Upper lobe of left lung (tissue), 6 donors: Measurements from ENCODE around the gene TSSK3. TPM values are rescaled to one million over a fixed set of nuclear protein-coding genes. Genes with fewer than 3 reads are reported as not detected.

Experiments used
- ATAC-seq, 2 donors: fragments of 200-7000 bp; cut with Tn5 transposase; one replicate each; pipeline ENCODE4 v1.9.1; 2022; ENCODE audit warnings: mild to moderate bottlenecking in 2 of 2, moderate library complexity in 2 of 2; ENCODE audit not compliant: low FRiP score in 2 of 2
- DNase-seq, 2 donors: peaks; one replicate each; pipeline ENCODE4 v3.0.0-alpha.2; 2019 to 2020
- H3K27ac ChIP-seq, 4 donors: fragments of 200-600 bp; sonication (generic); one replicate each; pipeline ENCODE4 v1.5.1; 2016 to 2019
- H3K27me3 ChIP-seq, 4 donors: fragments of 200-600 bp; sonication (generic); one replicate each; pipeline ENCODE4 v1.5.1; 2017 to 2019
- H3K36me3 ChIP-seq, 4 donors: fragments of 200-600 bp; sonication (generic); one replicate each; pipeline ENCODE4 v1.5.1; 2016 to 2019
- H3K4me1 ChIP-seq, 4 donors: fragments of 200-600 bp; sonication (generic); one replicate each; pipeline ENCODE4 v1.5.1; 2018 to 2019
- H3K4me3 ChIP-seq, 4 donors: fragments of 200-600 bp; sonication (generic); one replicate each; pipeline ENCODE4 v1.5.1; 2017 to 2019; ENCODE audit warnings: mild to moderate bottlenecking in 2 of 4, moderate library complexity in 1 of 4
- H3K9me3 ChIP-seq, 4 donors: fragments of 200-600 bp; sonication (generic); one replicate each; pipeline ENCODE4 v1.5.1; 2018 to 2019
- EP300 ChIP-seq, 4 donors: sonication (generic); formaldehyde crosslinking; IDR thresholded peaks; one replicate each; pipeline ENCODE4 v1.5.1; 2017; ENCODE audit warnings: antibody characterized with exemption in 4 of 4, control low read depth in 2 of 4
- POLR2A ChIP-seq, 4 donors: fragments of 450-650 bp; IDR thresholded peaks; one replicate each; pipeline ENCODE4 v1.5.1; 2016 to 2017; ENCODE audit warnings: antibody characterized with exemption in 4 of 4, mild to moderate bottlenecking in 2 of 4
- POLR2AphosphoS5 ChIP-seq, 2 donors: sonication (generic); formaldehyde crosslinking; IDR thresholded peaks; one replicate each; pipeline ENCODE4 v1.5.1; 2017; ENCODE audit warnings: antibody characterized with exemption in 2 of 2
- WGBS, 2 donors: methylation state at CpG; one replicate each; pipeline ENCODE4 v1.1.5; 2017 to 2018; 5-methylcytosine and 5-hydroxymethylcytosine counted together
- total RNA-seq, 6 donors: library from RNA; depleted of rRNA in 4 of 6; stranded (reverse); fragments of >200 nt in 4 of 6; gene quantifications; one replicate each; pipeline versions ENCODE4 v1.1.0 to v1.2.1, GENCODE V29; 2016 to 2021
- TF ChIP-seq, protein P1 (sequence below), 6 experiments: fragments of 450-650 bp in 4 of 6; fragments of 200-600 bp in 2 of 6; sonication (generic) in 2 of 6; IDR thresholded peaks; one replicate each; pipeline ENCODE4 v1.5.1; 2016 to 2019; ENCODE audit warnings: antibody characterized with exemption in 6 of 6
- donor health status: DM: no; HTN: no; CAD: no; lungs with moderate emphysema.
- donor health status: DM: no; HTN: yes; CAD: no; lungs with severe emphysema.

Gene TSSK3
- total RNA-seq, 6 donors from 2014 or later = 1.2 to 2.3 (median 1.8) TPM; not detected in 2

DNA sequence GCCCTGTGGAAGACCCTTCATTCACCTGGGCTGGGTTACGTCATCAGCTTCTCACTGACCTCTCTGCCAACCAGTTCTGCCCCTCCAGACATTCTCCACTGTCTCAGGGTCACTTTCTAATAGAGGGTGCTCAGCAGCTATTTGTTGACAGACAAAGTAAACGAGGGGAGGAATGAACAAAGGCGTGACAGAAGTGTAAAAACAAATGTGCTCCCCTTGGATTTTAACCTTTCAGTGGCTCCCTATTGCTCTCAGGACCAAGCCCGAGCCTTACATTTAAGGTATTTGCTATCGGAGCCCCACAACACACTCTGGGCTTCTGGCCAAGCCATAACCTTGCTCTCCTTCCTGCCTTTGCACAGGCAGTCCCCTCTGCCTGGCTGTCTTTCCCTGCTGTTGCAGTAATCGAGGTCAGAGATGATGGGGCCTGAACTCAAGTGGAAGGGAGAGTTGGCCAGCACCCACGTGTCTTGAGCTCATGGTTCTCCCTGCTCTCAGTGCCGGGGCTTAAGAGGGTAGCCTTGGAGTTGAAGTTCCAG is 17.0 kb upstream of the TSSK3 start:
- Histone ChIP-seq H3K36me3 (no peaks in the 10 kb centered on the region), H3K4me3 (no peak overlapping the region), H3K9me3 (no peaks in the 10 kb centered on the region), H3K27me3 (no peaks in the 10 kb centered on the region), H3K4me1 (peaks cover 26 to 45% (median 41%) of the 10 kb centered on the region in 4 donors), H3K27ac (peak overlapping the region in 2 of 4 donors; percentile 14 to 37)
- DNase-seq (peak in 1 of 2 donors; percentile 65), ATAC-seq (no peak)
- TF ChIP-seq POLR2AphosphoS5 (IDR thresholded peaks at IDR 0.05) (no peak), EP300 (IDR thresholded peaks at IDR 0.05) (no peak), POLR2A (IDR thresholded peaks at IDR 0.05) (no peak)
- TF ChIP-seq, protein P1, sequence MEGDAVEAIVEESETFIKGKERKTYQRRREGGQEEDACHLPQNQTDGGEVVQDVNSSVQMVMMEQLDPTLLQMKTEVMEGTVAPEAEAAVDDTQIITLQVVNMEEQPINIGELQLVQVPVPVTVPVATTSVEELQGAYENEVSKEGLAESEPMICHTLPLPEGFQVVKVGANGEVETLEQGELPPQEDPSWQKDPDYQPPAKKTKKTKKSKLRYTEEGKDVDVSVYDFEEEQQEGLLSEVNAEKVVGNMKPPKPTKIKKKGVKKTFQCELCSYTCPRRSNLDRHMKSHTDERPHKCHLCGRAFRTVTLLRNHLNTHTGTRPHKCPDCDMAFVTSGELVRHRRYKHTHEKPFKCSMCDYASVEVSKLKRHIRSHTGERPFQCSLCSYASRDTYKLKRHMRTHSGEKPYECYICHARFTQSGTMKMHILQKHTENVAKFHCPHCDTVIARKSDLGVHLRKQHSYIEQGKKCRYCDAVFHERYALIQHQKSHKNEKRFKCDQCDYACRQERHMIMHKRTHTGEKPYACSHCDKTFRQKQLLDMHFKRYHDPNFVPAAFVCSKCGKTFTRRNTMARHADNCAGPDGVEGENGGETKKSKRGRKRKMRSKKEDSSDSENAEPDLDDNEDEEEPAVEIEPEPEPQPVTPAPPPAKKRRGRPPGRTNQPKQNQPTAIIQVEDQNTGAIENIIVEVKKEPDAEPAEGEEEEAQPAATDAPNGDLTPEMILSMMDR (IDR thresholded peaks at IDR 0.05) = no peak
- WGBS, 2 donors = 16 to 21% methylated on average over 8 of the region's 8 CpGs

DNA sequence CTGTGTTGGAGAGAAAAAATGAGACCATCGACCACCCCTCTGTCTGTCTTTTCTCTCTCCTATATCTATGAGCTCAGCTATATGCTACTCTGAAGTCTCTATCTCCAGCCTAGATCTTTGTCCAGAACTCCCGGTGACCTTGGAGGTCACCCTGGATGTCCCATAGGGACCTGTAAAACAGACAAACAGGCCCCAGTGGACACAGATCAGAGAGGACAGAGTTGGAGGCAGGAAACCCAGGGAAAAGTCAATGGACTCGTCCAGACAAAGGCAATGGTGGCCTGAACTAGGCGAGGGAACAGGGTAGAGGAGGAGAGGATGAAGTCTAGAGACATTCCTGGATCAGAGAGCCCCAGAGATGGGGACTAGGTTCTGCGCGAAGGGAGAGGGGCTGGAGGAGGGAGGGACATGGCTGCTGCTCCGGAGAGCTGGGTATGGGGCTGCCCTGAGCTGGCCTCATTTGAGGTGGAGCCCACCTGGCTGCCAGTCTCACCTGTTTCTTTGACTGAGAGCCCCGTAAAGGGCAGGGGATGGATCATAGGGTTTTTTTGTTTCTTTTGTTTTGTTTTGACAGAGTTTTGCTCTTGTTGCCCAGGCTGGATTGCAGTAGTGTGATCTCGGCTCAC is 15.7 kb upstream of the TSSK3 start:
- Histone ChIP-seq H3K36me3 (no peaks in the 10 kb centered on the region), H3K27ac (no peak overlapping the region), H3K4me1 (peaks cover 33 to 53% (median 45%) of the 10 kb centered on the region in 4 donors), H3K27me3 (no peaks in the 10 kb centered on the region), H3K4me3 (no peak overlapping the region), H3K9me3 (no peaks in the 10 kb centered on the region)
- 89% methylated on average over 9 of the region's 9 CpGs for WGBS, 2 donors
- TF ChIP-seq, protein P1 (IDR thresholded peaks at IDR 0.05) = no peak
- no peak for TF ChIP-seq POLR2A (IDR thresholded peaks at IDR 0.05)
- DNase-seq (no peak), ATAC-seq (no peak)

DNA sequence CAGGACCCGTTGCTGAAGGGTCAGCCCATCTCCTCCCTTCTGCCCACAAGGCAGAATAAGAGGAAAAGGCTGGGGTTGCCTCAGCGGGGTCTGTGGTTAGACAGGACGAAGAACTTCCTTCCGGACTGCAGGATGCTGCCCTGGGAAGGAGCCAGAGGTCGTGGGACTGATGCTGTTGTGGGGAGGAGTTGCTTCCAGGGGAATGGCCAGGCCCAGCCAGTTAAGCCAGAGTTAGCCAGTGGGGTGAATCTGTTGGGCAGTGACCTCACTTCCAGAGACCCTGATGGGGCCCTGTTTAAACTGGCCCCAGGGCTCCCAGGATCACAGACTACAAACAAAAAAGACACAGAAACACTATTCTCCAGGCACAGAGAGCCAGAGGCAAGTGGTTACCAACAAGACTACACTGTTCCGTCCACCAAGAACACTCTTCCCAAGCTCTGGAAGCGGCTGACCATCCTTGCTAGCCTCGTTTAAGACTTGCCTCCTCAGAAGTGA is 13.1 kb upstream of the TSSK3 start:
- Histone ChIP-seq H3K27ac (peak overlapping the region; percentile 30 to 96 (median 76)), H3K27me3 (no peaks in the 10 kb centered on the region), H3K36me3 (no peaks in the 10 kb centered on the region), H3K4me3 (no peak overlapping the region), H3K9me3 (no peaks in the 10 kb centered on the region), H3K4me1 (peaks cover 50 to 74% (median 60%) of the 10 kb centered on the region in 4 donors)
- ATAC-seq = no peak
- DNase-seq = peak in 1 of 2 donors; percentile 67
- TF ChIP-seq POLR2AphosphoS5 (IDR thresholded peaks at IDR 0.05) = peak in 1 of 2 donors; percentile 40
- TF ChIP-seq POLR2A (IDR thresholded peaks at IDR 0.05) = no peak
- WGBS, 2 donors = 28 to 36% methylated on average over 5 to 8 of the region's 8 CpGs

DNA sequence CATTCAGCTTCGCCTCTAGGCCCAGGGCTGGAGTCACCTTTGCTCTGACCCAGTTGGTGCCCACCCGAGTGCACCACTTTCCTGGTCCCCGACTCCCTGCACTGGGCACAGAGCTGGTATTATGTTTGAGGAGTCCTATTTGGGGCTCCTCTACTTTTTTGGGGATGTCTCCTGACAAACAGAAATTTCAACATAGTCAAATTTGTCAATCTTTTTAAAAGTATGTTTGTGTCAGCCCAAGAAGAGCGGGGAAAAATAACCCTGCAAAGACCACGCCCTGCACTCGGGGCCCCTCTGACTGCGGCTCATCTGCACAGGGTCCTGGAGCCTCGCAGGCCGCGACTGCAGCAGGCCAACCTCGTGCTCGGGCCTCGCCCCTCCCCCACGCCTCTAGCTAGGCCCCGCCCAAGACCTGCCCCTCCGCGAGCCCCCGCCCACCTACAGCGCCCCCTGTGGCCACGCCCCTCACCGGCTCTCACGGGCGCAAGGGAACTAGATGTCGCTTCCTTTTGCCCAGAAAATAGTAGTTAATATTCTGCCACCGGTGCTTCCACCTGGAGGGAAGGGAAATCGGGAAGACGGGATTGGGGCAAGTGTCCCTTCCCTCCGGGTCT is 11.4 kb upstream of the TSSK3 start:
- Histone ChIP-seq H3K9me3 (no peaks in the 10 kb centered on the region), H3K36me3 (no peaks in the 10 kb centered on the region), H3K4me3 (peak overlapping the region; percentile 51 to 80 (median 65)), H3K27me3 (no peaks in the 10 kb centered on the region), H3K27ac (peak overlapping the region; percentile 86 to 96 (median 88)), H3K4me1 (peaks cover 47 to 67% (median 54%) of the 10 kb centered on the region in 4 donors)
- DNase-seq = peak; percentile 78 to 95
- 25 to 31% methylated on average over 17 to 28 of the region's 28 CpGs for WGBS, 2 donors
- peak; percentile 88 to 92 for ATAC-seq
- TF ChIP-seq POLR2AphosphoS5 (IDR thresholded peaks at IDR 0.05) = peak in 1 of 2 donors; percentile 5
- TF ChIP-seq, protein P1 (IDR thresholded peaks at IDR 0.05) = peak in 5 of 6 experiments; percentile 59 to 85 (median 70)
- no peak for TF ChIP-seq EP300 (IDR thresholded peaks at IDR 0.05)
- TF ChIP-seq POLR2A (IDR thresholded peaks at IDR 0.05) = no peak
